GM19238 (cell line): Measurements from ENCODE around the gene NDUFS8.

Experiments used
- DNase-seq: peaks from one replicate; pipeline ENCODE4 v3.0.0; 2011; ENCODE audit warnings: low spot score; ENCODE audit not compliant: insufficient read length

The NDUFS8 gene

DNA sequence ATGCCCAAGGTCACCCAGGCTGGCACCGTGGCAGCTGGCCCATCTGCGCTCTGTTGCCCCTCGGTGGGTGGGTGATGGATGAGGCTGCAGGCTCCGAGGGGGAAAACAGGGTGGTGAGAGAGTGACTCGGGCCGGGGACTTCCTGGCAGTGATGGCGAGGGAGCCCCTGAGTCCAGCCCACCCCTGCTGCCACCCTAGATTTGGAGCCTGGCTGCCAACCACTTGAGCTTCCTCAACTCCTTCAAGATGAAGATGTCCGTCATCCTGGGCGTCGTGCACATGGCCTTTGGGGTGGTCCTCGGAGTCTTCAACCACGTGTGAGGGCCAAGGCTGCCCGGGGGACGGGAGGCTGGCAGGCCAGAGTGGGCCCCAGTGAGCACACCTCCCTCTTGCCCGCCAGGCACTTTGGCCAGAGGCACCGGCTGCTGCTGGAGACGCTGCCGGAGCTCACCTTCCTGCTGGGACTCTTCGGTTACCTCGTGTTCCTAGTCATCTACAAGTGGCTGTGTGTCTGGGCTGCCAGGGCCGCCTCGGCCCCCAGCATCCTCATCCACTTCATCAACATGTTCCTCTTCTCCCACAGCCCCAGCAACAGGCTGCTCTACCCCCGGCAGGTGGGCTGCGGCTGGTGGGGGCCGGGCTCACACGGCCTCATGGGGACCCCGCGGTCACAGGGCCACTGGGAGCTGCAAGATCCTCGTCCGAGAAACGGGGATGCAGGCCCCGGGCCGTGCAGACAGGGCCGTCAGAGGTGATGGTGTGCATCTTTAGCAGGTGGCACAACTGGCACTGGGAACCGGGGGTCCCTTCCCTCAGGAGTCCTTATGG lies 18.4 kb downstream of the NDUFS8 start:
- DNase-seq, result no peak

DNA sequence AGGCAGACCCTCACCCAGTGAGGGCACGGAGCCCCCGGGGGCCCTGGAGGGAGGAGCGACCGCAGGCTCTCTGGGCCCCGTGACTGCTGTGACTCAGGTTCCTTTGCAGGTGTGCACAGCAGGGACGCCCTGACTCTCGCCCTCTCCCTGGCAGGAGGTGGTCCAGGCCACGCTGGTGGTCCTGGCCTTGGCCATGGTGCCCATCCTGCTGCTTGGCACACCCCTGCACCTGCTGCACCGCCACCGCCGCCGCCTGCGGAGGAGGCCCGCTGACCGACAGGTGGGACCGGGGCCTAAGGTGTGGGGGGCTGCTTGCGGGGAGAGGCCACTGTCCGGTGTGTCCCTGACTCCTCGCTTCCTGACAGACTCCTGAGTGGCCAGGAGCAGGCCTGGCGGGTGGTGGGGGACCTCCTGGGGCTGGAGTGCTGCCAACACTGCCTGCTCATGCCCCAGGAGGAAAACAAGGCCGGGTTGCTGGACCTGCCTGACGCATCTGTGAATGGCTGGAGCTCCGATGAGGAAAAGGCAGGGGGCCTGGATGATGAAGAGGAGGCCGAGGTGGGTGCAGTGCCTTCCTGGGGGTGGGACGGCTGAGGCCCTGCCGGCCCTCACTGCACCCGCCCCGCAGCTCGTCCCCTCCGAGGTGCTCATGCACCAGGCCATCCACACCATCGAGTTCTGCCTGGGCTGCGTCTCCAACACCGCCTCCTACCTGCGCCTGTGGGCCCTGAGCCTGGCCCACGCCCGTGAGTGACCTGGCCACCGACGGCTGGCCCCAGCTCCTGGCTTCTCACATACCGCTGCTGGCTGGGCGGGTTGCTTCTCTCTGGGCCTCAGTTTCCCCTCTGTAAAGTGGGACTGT lies 19.3 kb downstream of the NDUFS8 start:
- DNase-seq, result no peak

DNA sequence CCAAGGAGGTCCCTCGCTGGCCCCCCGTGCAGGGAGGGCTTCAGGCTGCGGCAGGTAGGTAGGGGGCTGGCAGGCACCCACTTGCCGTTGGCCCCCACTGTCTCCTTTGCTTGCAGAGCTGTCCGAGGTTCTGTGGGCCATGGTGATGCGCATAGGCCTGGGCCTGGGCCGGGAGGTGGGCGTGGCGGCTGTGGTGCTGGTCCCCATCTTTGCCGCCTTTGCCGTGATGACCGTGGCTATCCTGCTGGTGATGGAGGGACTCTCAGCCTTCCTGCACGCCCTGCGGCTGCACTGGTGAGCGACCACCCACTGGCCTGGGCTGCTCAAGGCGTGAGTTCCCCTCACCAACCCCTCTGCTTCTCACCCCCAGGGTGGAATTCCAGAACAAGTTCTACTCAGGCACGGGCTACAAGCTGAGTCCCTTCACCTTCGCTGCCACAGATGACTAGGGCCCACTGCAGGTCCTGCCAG lies 19.9 kb downstream of the NDUFS8 start:
- no peak for DNase-seq

DNA sequence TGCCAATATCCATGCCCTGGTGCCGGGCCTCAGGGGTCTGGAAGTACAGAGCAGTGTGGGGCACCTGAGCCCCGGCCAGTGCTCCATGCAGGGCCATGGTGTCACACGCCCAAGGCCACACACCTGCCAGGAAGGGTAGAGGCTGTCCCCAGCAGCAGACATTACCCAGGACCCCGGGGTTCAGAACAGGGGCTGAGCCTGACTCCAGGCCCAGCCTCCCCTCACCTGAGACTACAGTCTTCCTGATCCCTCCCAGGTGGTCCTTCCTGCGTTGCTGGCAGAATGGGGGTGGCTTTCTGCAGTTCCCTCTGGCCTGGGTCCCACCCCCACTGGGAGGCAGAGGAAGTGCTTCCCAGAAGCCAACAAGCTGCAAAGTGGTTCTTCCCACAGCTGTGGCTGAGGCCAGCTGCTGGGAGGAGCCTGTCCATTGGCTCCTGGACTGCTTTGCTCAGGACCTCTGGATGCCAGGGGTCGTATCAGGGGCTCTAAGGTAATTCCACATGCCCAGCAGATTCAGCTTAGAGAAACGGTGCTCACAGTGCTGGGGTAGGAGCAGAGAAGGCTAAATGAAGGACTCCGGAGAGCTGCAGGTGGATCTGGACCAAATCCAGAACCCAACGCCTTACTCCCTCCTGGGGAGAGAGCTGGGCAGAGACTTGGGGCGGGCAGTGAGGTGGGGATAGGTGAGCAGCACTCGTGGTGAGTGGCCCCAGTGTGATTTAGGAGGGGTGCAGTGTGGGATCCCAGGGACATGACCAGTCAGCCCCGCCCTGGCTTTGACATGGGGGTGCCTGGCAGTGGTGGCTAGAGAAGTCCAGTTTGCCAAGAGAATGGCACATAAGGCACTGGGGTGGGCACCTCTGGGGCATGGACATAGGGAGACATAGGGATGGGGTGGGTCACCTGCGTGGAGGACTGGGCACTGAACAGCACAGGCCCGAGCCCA lies 21.0 kb downstream of the NDUFS8 start:
- no peak for DNase-seq

DNA sequence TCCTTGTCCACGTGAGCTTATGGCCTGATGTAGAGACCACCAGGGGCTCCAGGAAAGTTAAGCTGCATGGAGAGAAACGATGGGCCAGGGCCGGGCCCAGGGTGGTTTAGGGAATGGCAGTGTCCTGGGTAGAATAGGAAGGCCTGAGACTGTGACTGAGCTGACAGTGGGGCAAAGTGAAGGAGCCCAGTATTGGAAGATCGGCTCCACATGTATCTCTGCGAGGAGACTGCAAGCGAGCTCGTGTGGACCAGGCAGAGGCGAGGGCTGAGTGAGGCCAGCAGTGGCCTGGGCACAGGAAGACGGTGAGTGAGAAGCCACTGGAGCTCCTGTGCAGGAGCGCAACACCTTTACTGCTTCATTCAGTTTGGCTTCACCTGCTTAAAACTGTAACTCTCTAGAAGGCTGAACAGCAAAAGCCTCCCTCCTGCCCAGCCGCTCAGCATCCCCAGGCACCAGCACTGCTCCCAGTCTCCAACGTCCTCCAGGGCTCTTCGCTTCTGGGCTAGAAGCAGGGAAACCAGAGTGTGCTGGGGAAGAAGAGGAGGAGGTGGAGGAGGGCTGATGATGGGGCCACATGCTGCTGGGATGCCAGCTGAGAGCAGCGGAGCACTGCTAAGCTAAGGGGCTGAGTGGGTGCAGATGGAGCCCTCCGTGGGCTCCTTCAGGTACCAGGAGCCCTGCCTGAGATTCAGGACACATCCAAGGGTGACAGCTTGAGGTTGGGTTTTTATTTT lies 21.8 kb downstream of the NDUFS8 start:
- no peak for DNase-seq

DNA sequence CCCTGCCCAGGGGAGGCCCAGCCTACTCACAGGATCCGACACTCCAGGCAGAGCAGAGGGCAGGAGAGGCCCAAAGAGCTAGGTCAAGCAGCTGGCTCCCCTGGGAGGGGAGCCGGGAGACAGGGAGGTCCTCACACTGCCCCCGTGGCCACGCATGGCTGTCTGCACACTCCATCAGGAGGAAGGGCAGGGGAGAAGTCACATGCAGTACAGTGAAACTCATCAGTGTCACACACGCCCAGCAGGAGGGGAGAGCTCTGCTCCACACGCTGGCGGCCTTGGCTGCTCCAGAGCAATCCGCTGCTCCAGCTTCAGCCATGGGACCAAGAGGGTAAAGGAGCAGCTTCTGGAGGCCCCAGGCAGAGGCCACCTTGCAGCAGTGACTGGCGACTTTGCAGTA lies 22.6 kb downstream of the NDUFS8 start:
- no peak for DNase-seq

DNA sequence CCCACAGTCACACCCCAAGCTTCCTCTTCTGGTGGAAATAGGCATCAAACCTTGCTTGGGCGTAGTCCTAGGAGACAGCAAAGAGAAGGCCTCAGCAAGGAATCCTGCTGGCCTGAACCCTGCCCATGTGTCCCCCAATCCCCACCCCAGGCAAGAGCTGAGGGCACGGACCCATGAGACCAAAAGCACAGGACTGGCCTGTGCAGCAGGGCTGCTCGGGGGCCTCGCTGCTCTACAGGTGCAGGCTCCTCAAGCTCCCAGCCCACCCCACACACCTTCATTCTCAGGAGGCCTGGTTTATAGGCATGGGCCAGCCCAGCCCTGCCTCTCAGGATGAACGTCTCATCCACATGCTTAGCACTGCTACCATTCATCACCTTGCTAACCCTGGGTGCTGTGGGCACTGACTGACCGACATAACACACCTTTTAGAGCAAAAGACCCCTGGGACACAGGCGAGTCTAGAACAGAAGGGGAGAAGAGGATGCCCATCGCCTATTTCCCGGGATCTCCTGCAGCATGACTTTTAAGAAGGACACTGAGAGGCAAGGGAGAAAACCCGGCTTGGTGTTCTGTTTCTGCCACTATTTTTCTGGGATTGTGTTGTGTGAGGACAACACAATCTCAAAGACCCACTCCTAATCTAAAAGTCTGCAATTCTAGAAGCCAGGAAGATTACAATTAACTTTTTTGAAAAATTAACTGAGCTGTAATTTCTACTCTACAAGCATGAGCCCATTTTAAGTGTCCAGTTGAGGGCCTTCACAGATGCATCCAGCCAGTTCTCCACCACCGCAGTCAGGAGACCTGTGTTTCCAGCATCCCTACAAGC lies 23.7 kb downstream of the NDUFS8 start:
- DNase-seq, result no peak

DNA sequence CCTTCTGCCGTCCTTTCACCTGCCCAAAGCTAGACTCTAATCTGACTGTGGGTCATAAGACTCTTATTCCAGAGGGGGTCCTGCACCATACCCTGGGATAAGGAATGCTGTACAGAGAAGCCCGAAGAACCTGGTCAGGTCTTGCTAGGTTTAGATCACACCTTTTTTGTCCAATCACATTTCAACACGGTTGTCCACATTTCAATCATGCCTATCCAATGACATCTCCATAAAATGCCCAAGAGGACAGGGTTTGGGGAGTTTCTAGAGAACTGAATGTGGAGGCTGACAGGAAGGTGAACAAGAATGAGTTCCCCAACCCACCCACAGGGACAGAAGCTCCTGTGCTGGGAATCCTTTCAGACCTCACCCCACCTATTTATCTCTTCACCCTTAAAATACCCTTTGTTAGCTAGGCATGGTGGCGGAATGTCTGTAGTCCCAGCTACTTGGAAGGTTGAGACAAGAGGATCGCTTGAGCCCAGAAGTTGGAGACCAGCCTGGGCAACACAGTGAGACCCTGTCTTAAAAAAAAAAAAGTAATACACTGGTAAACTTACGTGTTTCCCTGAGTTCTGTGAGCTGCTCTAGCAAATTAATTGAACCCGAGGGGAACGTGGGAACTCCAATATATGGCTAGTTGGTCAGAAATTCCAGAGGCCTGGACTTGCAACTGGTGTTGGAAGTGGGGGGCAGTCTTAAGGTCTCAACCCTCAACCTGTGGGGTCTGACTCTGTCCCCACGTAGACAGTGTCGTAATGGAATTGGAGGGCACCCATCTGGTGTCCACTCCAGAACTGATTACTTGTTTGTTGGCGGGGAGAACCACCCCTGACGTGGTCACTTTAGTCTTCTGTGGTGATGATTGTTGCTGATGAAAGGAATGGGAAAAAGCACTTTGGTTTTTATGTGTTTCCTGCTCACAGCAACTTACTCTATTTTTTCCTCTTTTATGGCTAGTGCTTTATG lies 26.1 kb downstream of the NDUFS8 start:
- DNase-seq, result no peak

DNA sequence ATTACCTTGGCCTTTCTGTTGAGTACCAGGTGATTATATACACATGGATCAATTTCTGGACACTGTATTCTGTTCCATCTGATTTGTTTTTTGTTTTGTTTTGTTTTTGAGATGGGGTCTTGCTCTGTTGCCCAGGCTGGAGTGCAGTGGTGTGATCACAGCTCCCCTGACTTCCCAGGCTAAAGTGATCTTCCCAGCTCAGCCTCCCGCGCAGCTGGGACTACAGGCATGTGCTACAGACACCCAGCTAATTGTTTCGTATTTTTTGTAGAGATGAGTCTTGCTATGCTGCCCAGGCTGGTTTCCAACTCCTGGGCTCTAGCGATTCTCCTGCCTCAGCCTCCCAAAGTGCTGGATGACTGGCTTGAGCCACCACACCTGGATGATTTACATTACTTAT lies 27.3 kb downstream of the NDUFS8 start:
- DNase-seq, result no peak

DNA sequence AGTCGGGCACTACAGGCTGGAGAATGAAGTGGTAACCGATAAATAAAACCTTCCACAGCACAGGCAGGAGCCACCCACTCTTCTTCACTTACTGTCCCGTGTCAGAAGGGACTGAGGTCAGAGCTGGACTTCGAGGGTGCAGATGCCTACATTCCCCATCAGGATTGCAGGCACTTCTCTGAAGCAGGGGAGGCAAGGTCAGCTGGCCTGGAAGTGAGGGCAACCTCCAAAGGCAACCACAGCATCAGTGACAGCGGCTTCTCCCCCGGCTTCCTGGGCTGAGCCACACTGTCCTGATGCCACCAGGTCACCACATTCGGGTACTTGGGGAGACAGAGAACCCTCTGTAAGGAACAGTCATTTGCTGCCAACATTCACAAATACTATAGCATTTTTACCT lies 31.0 kb downstream of the NDUFS8 start:
- no peak for DNase-seq

DNA sequence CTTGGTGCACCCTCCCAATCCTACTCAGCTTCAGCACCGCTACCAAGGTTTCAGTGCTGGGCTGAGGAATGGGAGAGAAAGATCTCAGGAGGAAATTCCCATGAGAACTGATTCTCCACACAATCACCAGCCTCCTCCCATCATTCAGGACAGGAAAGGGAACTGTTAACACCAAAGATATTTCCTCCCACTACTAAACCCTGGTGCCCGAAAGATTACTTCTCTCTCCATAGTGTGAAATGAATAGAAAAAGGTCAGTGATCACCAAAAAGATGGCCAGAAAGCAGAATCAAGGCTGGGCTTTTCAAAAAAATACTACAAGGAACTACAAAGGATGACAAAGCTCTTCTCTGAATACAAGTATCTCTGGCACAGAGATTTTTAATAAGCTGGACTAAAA lies 34.4 kb downstream of the NDUFS8 start:
- DNase-seq, result no peak

DNA sequence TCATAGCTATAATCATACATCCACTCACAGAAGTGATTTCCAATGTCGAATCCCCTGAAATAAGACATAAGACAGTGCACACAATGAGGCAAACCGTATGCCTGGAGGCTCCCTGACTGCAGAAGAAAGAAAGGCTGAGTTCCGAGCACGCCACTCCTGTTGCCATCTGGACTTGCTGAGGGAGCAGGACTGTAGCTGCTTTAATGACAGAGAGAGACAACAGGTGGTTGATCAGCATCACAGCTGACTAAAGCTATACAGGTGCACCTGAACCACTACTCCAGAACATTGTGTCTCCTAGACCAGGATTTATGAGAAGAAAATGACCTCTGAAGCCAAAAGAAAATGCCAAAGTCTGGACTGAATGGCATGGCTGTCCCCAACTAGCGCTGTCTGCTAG lies 35.4 kb downstream of the NDUFS8 start:
- DNase-seq, result no peak

DNA sequence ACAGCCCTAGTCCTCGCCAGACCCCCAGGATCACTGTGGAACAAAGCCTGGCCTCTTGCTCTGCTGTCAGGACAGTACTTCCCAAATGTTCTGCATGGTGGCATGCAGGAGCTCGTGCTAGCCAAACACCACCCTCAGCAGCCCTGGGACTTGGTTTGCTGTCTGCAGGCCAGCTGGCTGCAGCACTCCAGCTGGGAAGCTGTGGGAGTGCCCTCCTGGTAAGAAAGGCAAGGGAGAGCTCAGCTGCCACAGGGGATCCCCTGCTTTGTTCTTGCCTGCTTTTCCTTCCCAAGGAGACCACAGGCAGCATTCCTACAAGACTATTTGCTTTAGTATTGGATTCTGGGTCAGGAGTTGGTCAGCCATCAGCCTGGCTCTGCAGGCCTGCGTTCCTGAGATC lies 36.3 kb downstream of the NDUFS8 start:
- no peak for DNase-seq

DNA sequence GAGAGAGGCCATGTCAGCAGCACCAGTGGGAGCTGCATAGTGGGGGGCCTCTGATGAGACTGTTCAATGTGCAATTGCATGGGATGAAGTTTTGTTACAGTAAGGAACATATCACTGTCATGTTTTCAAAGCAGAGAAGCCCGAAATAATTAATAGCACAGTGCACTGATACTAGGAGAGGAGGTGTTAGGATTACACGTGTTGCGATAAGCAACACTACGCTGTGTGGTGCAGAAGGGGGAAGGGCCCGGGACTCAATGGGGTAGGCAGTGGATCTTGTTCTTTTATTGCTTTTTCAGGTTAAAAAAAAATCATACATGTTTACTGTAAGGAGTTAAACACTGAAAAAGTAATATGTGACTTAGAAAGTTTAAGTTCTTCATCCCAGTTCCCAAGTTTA lies 37.5 kb downstream of the NDUFS8 start:
- no peak for DNase-seq

DNA sequence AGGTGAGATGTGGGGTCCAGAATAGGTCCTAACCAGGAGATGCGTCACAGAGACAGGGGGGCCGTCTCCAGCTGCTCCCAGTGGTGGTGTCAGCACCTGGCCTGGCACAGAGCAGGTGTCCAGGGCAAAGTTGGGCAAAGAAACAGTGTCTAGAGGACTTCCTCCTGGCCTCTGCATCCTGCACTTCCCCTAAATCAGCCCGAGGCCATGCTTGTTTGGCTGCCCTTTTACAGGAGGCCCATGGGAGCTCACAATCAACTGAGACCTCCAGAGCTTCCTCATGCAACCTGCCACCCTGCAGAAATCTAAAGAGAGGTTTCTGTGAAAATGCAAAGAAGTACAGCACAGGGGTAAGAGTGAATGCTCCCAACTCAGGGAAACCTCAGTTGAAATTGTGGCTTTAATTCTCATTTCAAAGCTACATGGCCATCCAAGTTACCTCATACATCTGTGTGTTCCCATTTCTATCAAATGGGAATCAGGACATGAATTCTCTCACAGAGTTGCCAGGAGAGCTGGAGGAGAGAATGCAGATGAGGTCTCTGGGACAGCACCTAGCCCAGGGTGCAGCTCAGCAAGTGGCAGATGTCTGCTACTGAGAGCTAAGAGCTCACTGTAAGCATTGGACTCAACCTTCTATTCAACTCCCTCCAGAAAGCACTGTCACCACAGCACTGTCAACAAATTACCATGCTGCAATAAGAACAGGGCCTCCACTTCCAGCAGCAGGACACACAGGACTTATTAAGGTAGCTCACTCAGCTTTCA lies 41.0 kb downstream of the NDUFS8 start:
- DNase-seq, result no peak

DNA sequence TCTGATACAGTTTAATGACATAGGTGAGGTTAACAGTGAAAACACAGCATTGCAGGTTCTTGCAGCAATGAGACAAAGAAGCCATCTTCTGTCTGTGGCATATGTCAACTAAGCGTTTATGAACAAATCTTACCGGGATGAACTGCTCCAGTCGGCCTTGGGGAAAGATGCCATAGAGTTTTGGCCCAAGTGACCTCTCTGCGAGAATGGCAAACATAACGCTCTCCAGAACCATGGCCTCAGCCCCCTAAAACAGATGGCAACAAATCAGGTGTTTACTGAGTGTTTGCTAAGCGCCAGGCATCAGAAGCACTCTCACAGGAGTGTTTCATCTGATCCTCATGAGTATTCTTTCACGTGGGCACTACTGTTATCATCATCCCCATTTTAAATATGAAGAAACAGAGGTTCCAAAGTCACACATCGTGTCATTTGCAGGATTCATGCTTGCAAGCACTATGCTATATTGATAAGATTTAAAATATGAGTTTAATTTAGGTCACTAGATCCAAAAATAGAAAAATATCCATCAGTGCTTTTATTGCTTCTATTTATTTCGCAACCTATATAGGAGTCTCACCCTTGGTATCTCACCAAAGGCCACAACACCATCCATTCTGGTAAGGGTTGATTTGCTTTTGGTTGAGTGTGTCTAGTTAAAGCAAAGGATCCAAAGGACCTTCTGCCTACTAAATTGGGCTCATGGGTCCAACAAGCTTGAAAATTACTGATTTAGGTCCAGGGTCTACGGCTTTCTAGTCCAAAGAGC lies 44.3 kb downstream of the NDUFS8 start:
- no peak for DNase-seq

DNA sequence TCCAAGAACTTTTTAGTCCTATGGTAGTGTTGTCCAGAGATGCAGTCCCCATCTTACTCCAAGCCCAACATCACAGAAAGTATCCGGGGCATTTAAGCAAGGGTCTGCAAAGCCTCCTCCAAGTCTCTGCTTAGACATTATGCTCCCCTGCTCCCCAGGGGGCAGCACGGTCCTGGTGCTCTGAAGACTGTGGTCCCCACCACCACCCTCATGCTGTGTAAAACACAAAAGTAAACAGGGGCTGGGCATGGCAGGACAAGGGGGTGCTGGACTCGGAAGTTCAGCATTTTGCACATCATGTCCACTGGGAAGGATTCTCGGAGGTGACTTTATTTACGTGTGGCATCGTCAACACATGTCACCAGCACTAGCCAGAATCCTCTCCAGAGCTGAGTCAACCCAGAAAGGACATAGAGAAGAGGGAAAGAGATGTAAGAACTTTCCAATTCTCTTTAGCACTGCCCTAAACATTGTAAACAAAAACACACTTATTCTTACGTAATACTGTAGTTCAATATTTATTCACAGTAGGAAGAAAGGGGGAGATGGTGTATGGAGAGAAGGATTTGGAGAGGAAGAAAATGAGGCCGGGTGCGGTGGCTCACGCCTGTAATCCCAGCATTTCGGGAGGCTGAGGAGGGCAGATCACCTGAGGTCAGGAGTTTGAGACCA lies 46.0 kb downstream of the NDUFS8 start:
- DNase-seq, result no peak
